WTC11 (cell line): Measurements from ENCODE around the gene ZDHHC4. TPM values are rescaled to one million over a fixed set of nuclear protein-coding genes. Genes with fewer than 3 reads are reported as not detected.

Source experiments
- ATAC-seq: fragments of 200-7000 bp; cut with Tn5 transposase; 2 replicates; pipeline ENCODE4 v1.10.0; 2021; ENCODE audit warnings: mild to moderate bottlenecking, moderate library complexity
- CTCF ChIA-PET: fragments of 300-600 bp; sonication (Branson Sonifier 250); formaldehyde crosslinking; loops from one replicate; lab custom pipeline; 2021; ENCODE audit warnings: antibody characterized with exemption; lab: Charles Lee
- POLR2A ChIA-PET: fragments of 350-600 bp; sonication (Branson Sonifier 250); formaldehyde crosslinking; loops from one replicate; lab custom pipeline; 2021; ENCODE audit warnings: antibody characterized with exemption; lab: Charles Lee
- DNase-seq: peaks from one replicate; pipeline ENCODE4 v3.0.0; 2021; ENCODE audit warnings: low spot score
- H3K27ac Mint-ChIP-seq: 2 replicates; pipeline ENCODE4 v1.8.0; 2021; ENCODE audit warnings: mixed read lengths
- H3K27me3 Mint-ChIP-seq: 2 replicates; pipeline ENCODE4 v1.8.0; 2021; ENCODE audit warnings: low read depth, mild to moderate bottlenecking, moderate library complexity, mixed read lengths
- H3K36me3 Mint-ChIP-seq: 2 replicates; pipeline ENCODE4 v1.8.0; 2021; ENCODE audit warnings: mixed read lengths
- H3K4me1 Mint-ChIP-seq: 2 replicates; pipeline ENCODE4 v1.8.0; 2022; ENCODE audit warnings: mixed read lengths
- H3K4me3 Mint-ChIP-seq: 2 replicates; pipeline ENCODE4 v1.8.0; 2021; ENCODE audit warnings: mild to moderate bottlenecking, moderate library complexity, mixed read lengths
- H3K9me3 Mint-ChIP-seq: 2 replicates; pipeline ENCODE4 v1.8.0; 2021; ENCODE audit warnings: mixed read lengths
- GTF2I ChIP-seq: fragments of 250-450 bp; sonication (Bioruptor Pico); conservative IDR thresholded peaks from 2 replicates; pipeline ENCODE4 v1.4.0; 2021; ENCODE audit warnings: mild to moderate bottlenecking
- IRF2 ChIP-seq: sonication (generic); formaldehyde crosslinking; IDR thresholded peaks from 2 replicates; pipeline ENCODE4 v1.8.0; 2022; ENCODE audit warnings: low read depth, missing genetic modification reagents, borderline replicate concordance
- MXD4 ChIP-seq: fragments of 250-450 bp; sonication (Bioruptor Pico); IDR thresholded peaks from 2 replicates; pipeline ENCODE4 v1.8.0; 2021; ENCODE audit warnings: mild to moderate bottlenecking, moderate library complexity, borderline replicate concordance
- NR2C2 ChIP-seq: sonication (generic); formaldehyde crosslinking; IDR thresholded peaks from 2 replicates; pipeline ENCODE4 v1.8.0; 2022; ENCODE audit warnings: mild to moderate bottlenecking, missing genetic modification reagents
- OVOL2 ChIP-seq: fragments of 250-450 bp; sonication (Bioruptor Pico); IDR thresholded peaks from 2 replicates; pipeline ENCODE4 v1.9.0; 2021; ENCODE audit warnings: mild to moderate bottlenecking, borderline replicate concordance
- ZNF121 ChIP-seq: sonication (generic); formaldehyde crosslinking; IDR thresholded peaks from 2 replicates; pipeline ENCODE4 v1.8.0; 2023; ENCODE audit warnings: missing genetic modification reagents
- ZNF317 ChIP-seq: sonication (generic); formaldehyde crosslinking; IDR thresholded peaks from 2 replicates; pipeline ENCODE4 v1.8.1; 2023; ENCODE audit warnings: low read depth, mild to moderate bottlenecking, moderate library complexity, missing genetic modification reagents, borderline replicate concordance
- ZNF396 ChIP-seq: fragments of 250-450 bp; sonication (Bioruptor Pico); IDR thresholded peaks from 2 replicates; pipeline ENCODE4 v1.8.0; 2021; ENCODE audit warnings: mild to moderate bottlenecking, moderate library complexity, borderline replicate concordance
- total RNA-seq: library from RNA; stranded (reverse); gene quantifications from 3 replicates; pipeline ENCODE4 v1.2.3, GENCODE V29; 2021
- TF ChIP-seq, protein P1 (sequence below): sonication (generic); formaldehyde crosslinking; IDR thresholded peaks from 2 replicates; pipeline ENCODE4 v1.8.1; 2023; ENCODE audit warnings: mild to moderate bottlenecking, missing genetic modification reagents, borderline replicate concordance
- TF ChIP-seq, protein P2 (sequence below): sonication (generic); formaldehyde crosslinking; IDR thresholded peaks from 2 replicates; pipeline ENCODE4 v1.8.1; 2022; ENCODE audit warnings: missing genetic modification reagents, borderline replicate concordance
- TF ChIP-seq, protein P3 (sequence below): sonication (generic); formaldehyde crosslinking; IDR thresholded peaks from 2 replicates; pipeline ENCODE4 v1.8.0; 2023; ENCODE audit warnings: missing genetic modification reagents
- TF ChIP-seq, protein P4 (sequence below): sonication (generic); formaldehyde crosslinking; IDR thresholded peaks from 2 replicates; pipeline ENCODE4 v1.8.0; 2022; ENCODE audit warnings: mild to moderate bottlenecking, missing genetic modification reagents
- TF ChIP-seq, protein P5 (sequence below): sonication (generic); formaldehyde crosslinking; conservative IDR thresholded peaks from 2 replicates; pipeline ENCODE4 v1.8.1; 2023; ENCODE audit warnings: mild to moderate bottlenecking, low read depth, missing genetic modification reagents, moderate library complexity
- TF ChIP-seq, protein P6 (sequence below): sonication (generic); formaldehyde crosslinking; IDR thresholded peaks from 2 replicates; pipeline ENCODE4 v1.8.1; 2023; ENCODE audit warnings: mild to moderate bottlenecking, missing genetic modification reagents
- TF ChIP-seq, protein P7 (sequence below): sonication (generic); formaldehyde crosslinking; conservative IDR thresholded peaks from 2 replicates; pipeline ENCODE4 v1.8.1; 2022; ENCODE audit warnings: mild to moderate bottlenecking, missing genetic modification reagents

The ZDHHC4 gene
- total RNA-seq, 1 experiment from 2014 or later = 37.7 TPM

DNA sequence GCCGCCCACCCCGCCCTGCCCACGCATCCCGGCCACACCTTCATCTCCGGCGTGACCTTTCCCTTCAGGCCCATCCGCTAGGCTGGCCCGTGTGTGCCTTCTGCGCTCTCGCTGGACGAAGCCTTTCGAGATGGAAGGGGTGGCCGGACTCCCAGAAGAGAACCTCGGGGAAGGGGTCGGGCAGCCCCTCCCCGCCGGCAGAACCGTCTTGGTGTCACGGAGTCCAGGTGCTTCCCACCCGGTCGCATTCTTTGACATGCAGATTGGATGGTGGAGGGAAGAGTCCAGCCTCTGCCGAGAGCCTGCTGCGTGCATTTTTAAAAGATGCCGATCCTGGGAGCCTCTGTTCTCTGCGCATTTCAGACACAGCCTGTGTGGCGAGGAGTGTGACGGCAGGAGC lies 30.8 kb downstream of the ZDHHC4 start (continued):
- TF ChIP-seq, protein P1, sequence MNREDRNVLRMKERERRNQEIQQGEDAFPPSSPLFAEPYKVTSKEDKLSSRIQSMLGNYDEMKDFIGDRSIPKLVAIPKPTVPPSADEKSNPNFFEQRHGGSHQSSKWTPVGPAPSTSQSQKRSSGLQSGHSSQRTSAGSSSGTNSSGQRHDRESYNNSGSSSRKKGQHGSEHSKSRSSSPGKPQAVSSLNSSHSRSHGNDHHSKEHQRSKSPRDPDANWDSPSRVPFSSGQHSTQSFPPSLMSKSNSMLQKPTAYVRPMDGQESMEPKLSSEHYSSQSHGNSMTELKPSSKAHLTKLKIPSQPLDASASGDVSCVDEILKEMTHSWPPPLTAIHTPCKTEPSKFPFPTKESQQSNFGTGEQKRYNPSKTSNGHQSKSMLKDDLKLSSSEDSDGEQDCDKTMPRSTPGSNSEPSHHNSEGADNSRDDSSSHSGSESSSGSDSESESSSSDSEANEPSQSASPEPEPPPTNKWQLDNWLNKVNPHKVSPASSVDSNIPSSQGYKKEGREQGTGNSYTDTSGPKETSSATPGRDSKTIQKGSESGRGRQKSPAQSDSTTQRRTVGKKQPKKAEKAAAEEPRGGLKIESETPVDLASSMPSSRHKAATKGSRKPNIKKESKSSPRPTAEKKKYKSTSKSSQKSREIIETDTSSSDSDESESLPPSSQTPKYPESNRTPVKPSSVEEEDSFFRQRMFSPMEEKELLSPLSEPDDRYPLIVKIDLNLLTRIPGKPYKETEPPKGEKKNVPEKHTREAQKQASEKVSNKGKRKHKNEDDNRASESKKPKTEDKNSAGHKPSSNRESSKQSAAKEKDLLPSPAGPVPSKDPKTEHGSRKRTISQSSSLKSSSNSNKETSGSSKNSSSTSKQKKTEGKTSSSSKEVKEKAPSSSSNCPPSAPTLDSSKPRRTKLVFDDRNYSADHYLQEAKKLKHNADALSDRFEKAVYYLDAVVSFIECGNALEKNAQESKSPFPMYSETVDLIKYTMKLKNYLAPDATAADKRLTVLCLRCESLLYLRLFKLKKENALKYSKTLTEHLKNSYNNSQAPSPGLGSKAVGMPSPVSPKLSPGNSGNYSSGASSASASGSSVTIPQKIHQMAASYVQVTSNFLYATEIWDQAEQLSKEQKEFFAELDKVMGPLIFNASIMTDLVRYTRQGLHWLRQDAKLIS (CRISPR knock-in tag) = no peak
- no peak for TF ChIP-seq ZNF396
- TF ChIP-seq, protein P2, sequence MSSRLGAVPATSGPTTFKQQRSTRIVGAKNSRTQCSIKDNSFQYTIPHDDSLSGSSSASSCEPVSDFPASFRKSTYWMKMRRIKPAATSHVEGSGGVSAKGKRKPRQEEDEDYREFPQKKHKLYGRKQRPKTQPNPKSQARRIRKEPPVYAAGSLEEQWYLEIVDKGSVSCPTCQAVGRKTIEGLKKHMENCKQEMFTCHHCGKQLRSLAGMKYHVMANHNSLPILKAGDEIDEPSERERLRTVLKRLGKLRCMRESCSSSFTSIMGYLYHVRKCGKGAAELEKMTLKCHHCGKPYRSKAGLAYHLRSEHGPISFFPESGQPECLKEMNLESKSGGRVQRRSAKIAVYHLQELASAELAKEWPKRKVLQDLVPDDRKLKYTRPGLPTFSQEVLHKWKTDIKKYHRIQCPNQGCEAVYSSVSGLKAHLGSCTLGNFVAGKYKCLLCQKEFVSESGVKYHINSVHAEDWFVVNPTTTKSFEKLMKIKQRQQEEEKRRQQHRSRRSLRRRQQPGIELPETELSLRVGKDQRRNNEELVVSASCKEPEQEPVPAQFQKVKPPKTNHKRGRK (CRISPR knock-in tag) = no peak

DNA sequence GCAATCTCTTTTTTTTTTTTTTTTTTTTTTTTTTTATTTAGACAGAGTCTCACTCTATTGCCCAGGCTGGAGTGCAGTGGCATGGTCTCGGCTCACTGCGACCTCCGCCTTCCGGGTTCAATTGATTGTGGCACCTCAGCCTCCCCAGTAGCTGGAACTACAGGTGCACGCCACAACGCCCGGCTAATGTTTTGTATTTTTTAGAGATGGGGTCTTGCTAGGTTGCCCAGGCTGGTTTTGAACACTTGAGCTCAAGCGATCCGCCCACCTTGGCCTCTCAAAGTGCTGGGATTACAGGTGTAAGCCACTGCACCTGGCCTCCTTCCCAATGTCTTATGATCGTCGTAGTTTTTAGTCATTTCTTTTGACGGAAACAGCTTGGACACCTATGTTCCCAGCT lies 31.5 kb downstream of the ZDHHC4 start:
- ATAC-seq (no peak), DNase-seq (no peak)
- ChIA-PET POLR2A (interaction anchor here (0.8 kb wide), 1 partner anchor 32 kb away, joined by 3 read pairs; the partner anchor contains the start of gene ZDHHC4), CTCF (interaction anchor here (1.8 kb wide), 1 partner anchor 19 kb away, joined by 5 read pairs; the partner anchor contains the start of gene INTS15)
- H3K4me1 Mint-ChIP-seq = peaks cover 2% of the 10 kb centered on the region; the same call in 1 of the 2 replicates
- no peaks in the 10 kb centered on the region for H3K9me3 Mint-ChIP-seq
- H3K4me3 Mint-ChIP-seq = no peak overlapping the region
- H3K27ac Mint-ChIP-seq = no peak overlapping the region
- peak; percentile 70; the same call in 1 of the 2 replicates for TF ChIP-seq ZNF121 (CRISPR knock-in tag)
- TF ChIP-seq, protein P3, sequence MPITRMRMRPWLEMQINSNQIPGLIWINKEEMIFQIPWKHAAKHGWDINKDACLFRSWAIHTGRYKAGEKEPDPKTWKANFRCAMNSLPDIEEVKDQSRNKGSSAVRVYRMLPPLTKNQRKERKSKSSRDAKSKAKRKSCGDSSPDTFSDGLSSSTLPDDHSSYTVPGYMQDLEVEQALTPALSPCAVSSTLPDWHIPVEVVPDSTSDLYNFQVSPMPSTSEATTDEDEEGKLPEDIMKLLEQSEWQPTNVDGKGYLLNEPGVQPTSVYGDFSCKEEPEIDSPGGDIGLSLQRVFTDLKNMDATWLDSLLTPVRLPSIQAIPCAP (CRISPR knock-in tag) = no peak
- TF ChIP-seq ZNF317 = no peak
- TF ChIP-seq, protein P4, sequence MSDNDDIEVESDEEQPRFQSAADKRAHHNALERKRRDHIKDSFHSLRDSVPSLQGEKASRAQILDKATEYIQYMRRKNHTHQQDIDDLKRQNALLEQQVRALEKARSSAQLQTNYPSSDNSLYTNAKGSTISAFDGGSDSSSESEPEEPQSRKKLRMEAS (CRISPR knock-in tag) = no peak
- H3K27me3 Mint-ChIP-seq = no peaks in the 10 kb centered on the region; the same call in 1 of the 2 replicates
- H3K36me3 Mint-ChIP-seq = peaks cover 7% of the 10 kb centered on the region

DNA sequence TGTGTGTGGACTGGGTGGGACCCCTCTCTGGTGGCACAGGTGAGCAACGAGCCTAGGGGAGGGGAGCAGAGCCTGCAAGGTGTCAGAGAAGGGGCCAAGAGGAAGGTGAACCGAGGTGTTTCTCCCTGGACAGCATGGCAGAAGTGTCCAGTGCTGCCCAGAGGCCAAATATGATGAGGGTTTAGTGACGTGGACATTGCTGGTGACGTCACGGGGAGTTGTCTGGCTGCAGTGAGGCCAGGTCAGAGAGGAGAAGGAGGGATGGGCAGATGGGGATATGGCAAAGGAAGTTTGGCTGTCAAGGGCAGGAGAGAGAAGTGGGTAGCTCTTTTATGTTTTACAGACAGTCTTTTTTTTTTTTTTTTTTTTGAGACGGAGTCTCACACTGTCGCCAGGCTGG lies 35.6 kb downstream of the ZDHHC4 start:
- ATAC-seq (no peak), DNase-seq (no peak)
- H3K9me3 Mint-ChIP-seq = no peaks in the 10 kb centered on the region
- no peak overlapping the region for H3K4me3 Mint-ChIP-seq
- no peaks in the 10 kb centered on the region for H3K36me3 Mint-ChIP-seq
- POLR2A ChIA-PET = no interaction called here
- TF ChIP-seq OVOL2 (CRISPR knock-in tag) (no peak), GTF2I (CRISPR knock-in tag) (no peak), IRF2 (no peak), NR2C2 (CRISPR knock-in tag) (no peak), MXD4 (CRISPR knock-in tag) (no peak)
- TF ChIP-seq, protein P5, sequence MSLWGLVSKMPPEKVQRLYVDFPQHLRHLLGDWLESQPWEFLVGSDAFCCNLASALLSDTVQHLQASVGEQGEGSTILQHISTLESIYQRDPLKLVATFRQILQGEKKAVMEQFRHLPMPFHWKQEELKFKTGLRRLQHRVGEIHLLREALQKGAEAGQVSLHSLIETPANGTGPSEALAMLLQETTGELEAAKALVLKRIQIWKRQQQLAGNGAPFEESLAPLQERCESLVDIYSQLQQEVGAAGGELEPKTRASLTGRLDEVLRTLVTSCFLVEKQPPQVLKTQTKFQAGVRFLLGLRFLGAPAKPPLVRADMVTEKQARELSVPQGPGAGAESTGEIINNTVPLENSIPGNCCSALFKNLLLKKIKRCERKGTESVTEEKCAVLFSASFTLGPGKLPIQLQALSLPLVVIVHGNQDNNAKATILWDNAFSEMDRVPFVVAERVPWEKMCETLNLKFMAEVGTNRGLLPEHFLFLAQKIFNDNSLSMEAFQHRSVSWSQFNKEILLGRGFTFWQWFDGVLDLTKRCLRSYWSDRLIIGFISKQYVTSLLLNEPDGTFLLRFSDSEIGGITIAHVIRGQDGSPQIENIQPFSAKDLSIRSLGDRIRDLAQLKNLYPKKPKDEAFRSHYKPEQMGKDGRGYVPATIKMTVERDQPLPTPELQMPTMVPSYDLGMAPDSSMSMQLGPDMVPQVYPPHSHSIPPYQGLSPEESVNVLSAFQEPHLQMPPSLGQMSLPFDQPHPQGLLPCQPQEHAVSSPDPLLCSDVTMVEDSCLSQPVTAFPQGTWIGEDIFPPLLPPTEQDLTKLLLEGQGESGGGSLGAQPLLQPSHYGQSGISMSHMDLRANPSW (CRISPR knock-in tag) = no peak
- TF ChIP-seq, protein P6, sequence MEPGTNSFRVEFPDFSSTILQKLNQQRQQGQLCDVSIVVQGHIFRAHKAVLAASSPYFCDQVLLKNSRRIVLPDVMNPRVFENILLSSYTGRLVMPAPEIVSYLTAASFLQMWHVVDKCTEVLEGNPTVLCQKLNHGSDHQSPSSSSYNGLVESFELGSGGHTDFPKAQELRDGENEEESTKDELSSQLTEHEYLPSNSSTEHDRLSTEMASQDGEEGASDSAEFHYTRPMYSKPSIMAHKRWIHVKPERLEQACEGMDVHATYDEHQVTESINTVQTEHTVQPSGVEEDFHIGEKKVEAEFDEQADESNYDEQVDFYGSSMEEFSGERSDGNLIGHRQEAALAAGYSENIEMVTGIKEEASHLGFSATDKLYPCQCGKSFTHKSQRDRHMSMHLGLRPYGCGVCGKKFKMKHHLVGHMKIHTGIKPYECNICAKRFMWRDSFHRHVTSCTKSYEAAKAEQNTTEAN (CRISPR knock-in tag) = no peak
- TF ChIP-seq, protein P7, sequence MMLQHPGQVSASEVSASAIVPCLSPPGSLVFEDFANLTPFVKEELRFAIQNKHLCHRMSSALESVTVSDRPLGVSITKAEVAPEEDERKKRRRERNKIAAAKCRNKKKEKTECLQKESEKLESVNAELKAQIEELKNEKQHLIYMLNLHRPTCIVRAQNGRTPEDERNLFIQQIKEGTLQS = no peak
- peaks cover 5% of the 10 kb centered on the region; the same call in 1 of the 2 replicates for H3K27me3 Mint-ChIP-seq
- CTCF ChIA-PET = interaction anchor here (0.6 to 2.1 kb wide), 2 partner anchors 23 to 76 kb away, joined by 3 to 5 read pairs; partner anchors contain the start of gene INTS15
- peaks cover 12% of the 10 kb centered on the region for H3K4me1 Mint-ChIP-seq
- H3K27ac Mint-ChIP-seq = peak overlapping the region; percentile 41; the same call in 1 of the 2 replicates
